A549 (cell line): Measurements from ENCODE around the gene KLKB1. TPM values are rescaled to one million over a fixed set of nuclear protein-coding genes. Genes with fewer than 3 reads are reported as not detected.

ENCODE experiments used
- ATAC-seq, 2 experiments: fragments of 200-7000 bp in 1 of 2; fragments of >200 bp in 1 of 2; cut with Nextera tagmentation in 1 of 2; cut with Tn5 transposase in 1 of 2; 3 replicates each; pipeline versions ENCODE4 v1.8.0 to v1.9.1; 2018 to 2020; ENCODE audit warnings: mild to moderate bottlenecking in 1 of 2, moderate library complexity in 1 of 2
- CTCF ChIA-PET: fragments of 300-600 bp; sonication (Branson Sonifier 250); formaldehyde crosslinking; extraction: SDS; loops from one replicate; lab custom pipeline; 2021; ENCODE audit warnings: antibody characterized with exemption, inconsistent platforms; lab: Yijun Ruan, JAX
- POLR2A ChIA-PET: fragments of 350-600 bp; formaldehyde crosslinking; extraction: SDS; loops from one replicate; lab custom pipeline; 2021; ENCODE audit warnings: antibody characterized with exemption, inconsistent platforms; lab: Yijun Ruan, JAX
- DNase-seq, 2 experiments: peaks; one replicate each; pipeline versions ENCODE4 v3.0.0 to v3.0.0-alpha.2; 2011 to 2016; ENCODE audit warnings: low read depth in 1 of 2, low spot score in 1 of 2
- FAIRE-seq: peaks from 2 replicates; lab custom pipeline; 2011; peaks lifted over from hg19 to GRCh38; lab: Jason Lieb, UNC
- H3K27ac ChIP-seq, 2 experiments: fragments of >200 bp; sonication (Bioruptor Twin); formaldehyde crosslinking; 3 replicates each; pipeline ENCODE4 v1.5.1; 2016 to 2017
- H3K4me1 ChIP-seq: fragments of >200 bp; sonication (Bioruptor Twin); formaldehyde crosslinking; 3 replicates; pipeline ENCODE4 v1.6.1; 2016
- H3K4me2 ChIP-seq: fragments of >200 bp; sonication (Bioruptor Twin); formaldehyde crosslinking; 3 replicates; pipeline ENCODE4 v1.6.1; 2016
- H3K4me3 ChIP-seq: fragments of >200 bp; sonication (Bioruptor Twin); formaldehyde crosslinking; 3 replicates; pipeline ENCODE4 v1.5.1; 2016
- H3K9me3 ChIP-seq: fragments of >200 bp; sonication (Bioruptor Twin); formaldehyde crosslinking; 3 replicates; pipeline ENCODE4 v1.6.1; 2016
- BHLHE40 ChIP-seq: IDR thresholded peaks from 2 replicates; pipeline ENCODE4 v1.6.1; 2012; ENCODE audit warnings: low read depth, low read length, inconsistent platforms
- CBX8 ChIP-seq: fragments of 200-600 bp; sonication (generic); IDR thresholded peaks from 2 replicates; pipeline ENCODE4 v1.6.1; 2016
- CEBPB ChIP-seq, 2 experiments: fragments of >200 bp in 1 of 2; sonication (Bioruptor Twin) in 1 of 2; formaldehyde crosslinking in 1 of 2; IDR thresholded peaks; 2 replicates each; pipeline ENCODE4 v1.6.1; 2012 to 2016
- FOSL2 ChIP-seq, 2 experiments: fragments of 450-650 bp in 1 of 2; fragments of >200 bp in 1 of 2; sonication (Bioruptor Twin) in 1 of 2; formaldehyde crosslinking; IDR thresholded peaks; 2 replicates each; pipeline versions ENCODE4 v1.5.0 to v1.6.1; 2016 to 2020; ENCODE audit warnings: mild to moderate bottlenecking in 1 of 2, moderate library complexity in 1 of 2
- FOXS1 ChIP-seq: fragments of 250-450 bp; sonication (Bioruptor Pico); IDR thresholded peaks from 2 replicates; pipeline ENCODE4 v1.5.0; 2020; ENCODE audit warnings: mild to moderate bottlenecking, moderate library complexity
- HDAC2 ChIP-seq: fragments of 200-600 bp; sonication (generic); IDR thresholded peaks from 2 replicates; pipeline ENCODE4 v1.6.1; 2016
- HOXB13 ChIP-seq: fragments of 250-450 bp; sonication (Bioruptor Pico); IDR thresholded peaks from 2 replicates; pipeline ENCODE4 v1.5.0; 2020; ENCODE audit warnings: low read depth, mild to moderate bottlenecking, moderate library complexity
- JUNB ChIP-seq: fragments of >200 bp; sonication (Bioruptor Twin); formaldehyde crosslinking; IDR thresholded peaks from 2 replicates; pipeline ENCODE4 v1.6.1; 2016
- KDM5A ChIP-seq: fragments of 200-600 bp; sonication (generic); IDR thresholded peaks from 2 replicates; pipeline ENCODE4 v1.6.1; 2016; ENCODE audit warnings: antibody characterized with exemption, mild to moderate bottlenecking
- MAFK ChIP-seq: fragments of 450-650 bp; IDR thresholded peaks from 2 replicates; pipeline ENCODE4 v1.6.1; 2014; ENCODE audit not compliant: partially characterized antibody
- MAZ ChIP-seq: fragments of 150-350 bp; IDR thresholded peaks from 2 replicates; pipeline ENCODE4 v1.6.1; 2014; ENCODE audit warnings: antibody characterized with exemption, low read depth, low read length, borderline replicate concordance
- PHF8 ChIP-seq: fragments of 200-600 bp; sonication (generic); IDR thresholded peaks from 2 replicates; pipeline ENCODE4 v1.6.1; 2016; ENCODE audit warnings: low read depth, mild to moderate bottlenecking, antibody characterized with exemption, moderate library complexity, borderline replicate concordance
- RCOR1 ChIP-seq: fragments of 150-350 bp; IDR thresholded peaks from 2 replicates; pipeline ENCODE4 v1.6.1; 2014; ENCODE audit warnings: antibody characterized with exemption, low read length, low read depth
- SREBF2 ChIP-seq: fragments of 450-650 bp; IDR thresholded peaks from 2 replicates; pipeline ENCODE4 v1.6.1; 2014; ENCODE audit warnings: mild to moderate bottlenecking, moderate library complexity
- ZC3H11A ChIP-seq: fragments of 450-650 bp; IDR thresholded peaks from 2 replicates; pipeline ENCODE4 v1.6.1; 2014; ENCODE audit warnings: antibody characterized with exemption, mild to moderate bottlenecking
- ZFP36 ChIP-seq: fragments of 450-650 bp; IDR thresholded peaks from 2 replicates; pipeline ENCODE4 v1.6.1; 2014; ENCODE audit warnings: borderline replicate concordance; ENCODE audit not compliant: partially characterized antibody
- WGBS: methylation state at CpG from one replicate; pipeline ENCODE4 v1.1.6; 2017; ENCODE audit errors: missing lambda C conversion rate; 5-methylcytosine and 5-hydroxymethylcytosine counted together
- polyA plus RNA-seq, 4 experiments: library from polyadenylated mRNA; depleted of rRNA in 3 of 4; stranded (reverse); fragments of >200 nt; fragmentation: RNase III in 1 of 4; extraction: RNeasy Plus Mini Kit Qiagen cat#74134 plus additional on column Dnase treatment in 1 of 4; gene quantifications; 2 replicates in 3 of 4; 3 replicates in 1 of 4; pipeline ENCODE4 v1.2.3, GENCODE V29; 2011 to 2017
- TF ChIP-seq, protein P1 (sequence below): fragments of >200 bp; sonication (Bioruptor Twin); formaldehyde crosslinking; IDR thresholded peaks from 2 replicates; pipeline ENCODE4 v1.6.1; 2016
- TF ChIP-seq, protein P2 (sequence below): fragments of 250-450 bp; sonication (Bioruptor Pico); IDR thresholded peaks from 2 replicates; pipeline ENCODE4 v1.5.0; 2021; ENCODE audit warnings: mild to moderate bottlenecking, moderate library complexity, borderline replicate concordance
- TF ChIP-seq, protein P3 (sequence below): fragments of >200 bp; sonication (Bioruptor Twin); formaldehyde crosslinking; IDR thresholded peaks from 3 replicates; pipeline ENCODE4 v1.6.1; 2016
- TF ChIP-seq, protein P4 (sequence below): fragments of 250-450 bp; sonication (Bioruptor Pico); IDR thresholded peaks from 2 replicates; pipeline ENCODE4 v1.5.0; 2020; ENCODE audit warnings: low read depth, mild to moderate bottlenecking, moderate library complexity

The KLKB1 gene
- polyA plus RNA-seq, 2 of the 4 experiments (the other 2 are of a cell fraction) = 0.08 TPM; not detected in 1

DNA sequence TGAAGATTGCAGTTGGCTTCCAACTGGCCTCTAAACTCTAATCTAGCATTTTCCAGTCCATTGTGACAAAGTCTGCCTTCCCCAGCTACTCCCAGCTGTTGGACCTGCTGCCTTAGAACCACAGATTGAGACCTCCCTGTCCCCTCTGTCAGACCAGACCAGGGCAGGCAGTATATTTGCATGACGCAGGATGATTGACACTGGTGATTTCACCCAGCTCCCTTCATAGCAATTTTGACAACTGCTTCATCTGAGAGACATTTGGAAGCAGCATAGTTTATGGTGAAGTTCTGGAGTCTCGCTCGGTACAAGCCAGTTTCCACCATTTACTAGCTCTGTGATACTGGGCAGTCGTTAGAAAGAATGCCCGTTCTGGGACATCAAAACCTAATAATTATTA is 33.5 kb upstream of the KLKB1 start:
- H3K9me3 ChIP-seq = no peaks in the 10 kb centered on the region
- DNase-seq (no peak), ATAC-seq (no peak), FAIRE-seq (no peak)
- CTCF ChIA-PET = no interaction called here
- H3K4me2 ChIP-seq = no peak overlapping the region
- POLR2A ChIA-PET = no interaction called here
- WGBS = 93% methylated on average over 5 of the region's 5 CpGs
- H3K4me1 ChIP-seq = peaks cover 4% of the 10 kb centered on the region; the same call in 1 of the 3 replicates
- H3K4me3 ChIP-seq = no peak overlapping the region
- TF ChIP-seq JUNB (no peak), CEBPB (IDR thresholded peaks at IDR 0.05) (no peak), FOXS1 (no peak), BHLHE40 (no peak), MAFK (no peak), ZFP36 (no peak), FOSL2 (IDR thresholded peaks at IDR 0.05) (no peak), FOSL2 (CRISPR knock-in tag; IDR thresholded peaks at IDR 0.05) (no peak), HOXB13 (CRISPR knock-in tag) (no peak), RCOR1 (no peak), SREBF2 (no peak)
- TF ChIP-seq, protein P1, sequence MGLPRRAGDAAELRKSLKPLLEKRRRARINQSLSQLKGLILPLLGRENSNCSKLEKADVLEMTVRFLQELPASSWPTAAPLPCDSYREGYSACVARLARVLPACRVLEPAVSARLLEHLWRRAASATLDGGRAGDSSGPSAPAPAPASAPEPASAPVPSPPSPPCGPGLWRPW = no peak
- TF ChIP-seq, protein P2, sequence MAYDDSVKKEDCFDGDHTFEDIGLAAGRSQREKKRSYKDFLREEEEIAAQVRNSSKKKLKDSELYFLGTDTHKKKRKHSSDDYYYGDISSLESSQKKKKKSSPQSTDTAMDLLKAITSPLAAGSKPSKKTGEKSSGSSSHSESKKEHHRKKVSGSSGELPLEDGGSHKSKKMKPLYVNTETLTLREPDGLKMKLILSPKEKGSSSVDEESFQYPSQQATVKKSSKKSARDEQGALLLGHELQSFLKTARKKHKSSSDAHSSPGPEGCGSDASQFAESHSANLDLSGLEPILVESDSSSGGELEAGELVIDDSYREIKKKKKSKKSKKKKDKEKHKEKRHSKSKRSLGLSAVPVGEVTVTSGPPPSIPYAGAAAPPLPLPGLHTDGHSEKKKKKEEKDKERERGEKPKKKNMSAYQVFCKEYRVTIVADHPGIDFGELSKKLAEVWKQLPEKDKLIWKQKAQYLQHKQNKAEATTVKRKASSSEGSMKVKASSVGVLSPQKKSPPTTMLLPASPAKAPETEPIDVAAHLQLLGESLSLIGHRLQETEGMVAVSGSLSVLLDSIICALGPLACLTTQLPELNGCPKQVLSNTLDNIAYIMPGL (CRISPR knock-in tag) = no peak
- no peak overlapping the region for H3K27ac ChIP-seq

DNA sequence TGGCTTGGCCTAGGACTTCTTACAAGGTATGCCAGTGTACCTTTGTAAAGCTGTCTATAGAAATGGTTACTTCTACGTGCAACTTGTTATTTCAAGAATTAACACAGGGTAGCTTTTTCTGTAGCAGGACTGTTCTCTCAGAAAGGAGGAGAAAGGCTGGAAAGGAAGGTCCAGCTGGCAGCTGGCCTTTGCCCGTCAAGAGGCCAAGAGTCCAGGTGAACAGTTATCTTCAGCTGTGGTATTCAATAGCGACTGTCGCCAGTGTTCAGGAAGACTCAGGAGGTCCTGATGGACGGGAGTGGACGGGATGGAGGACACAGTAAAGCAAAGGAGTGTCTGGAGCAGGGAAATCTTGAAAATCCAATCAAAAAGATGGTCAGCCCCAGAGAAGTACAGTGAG is 31.2 kb upstream of the KLKB1 start:
- Histone ChIP-seq H3K4me1 (no peaks in the 10 kb centered on the region), H3K27ac (no peak overlapping the region), H3K4me3 (no peak overlapping the region), H3K4me2 (no peak overlapping the region), H3K9me3 (no peaks in the 10 kb centered on the region)
- no peak for TF ChIP-seq ZC3H11A
- TF ChIP-seq, protein P2 (CRISPR knock-in tag) = no peak
- TF ChIP-seq SREBF2 = no peak
- TF ChIP-seq KDM5A = no peak
- TF ChIP-seq CBX8 = no peak
- no peak for TF ChIP-seq MAZ
- TF ChIP-seq PHF8 = no peak
- TF ChIP-seq HDAC2 = no peak
- TF ChIP-seq, protein P3, sequence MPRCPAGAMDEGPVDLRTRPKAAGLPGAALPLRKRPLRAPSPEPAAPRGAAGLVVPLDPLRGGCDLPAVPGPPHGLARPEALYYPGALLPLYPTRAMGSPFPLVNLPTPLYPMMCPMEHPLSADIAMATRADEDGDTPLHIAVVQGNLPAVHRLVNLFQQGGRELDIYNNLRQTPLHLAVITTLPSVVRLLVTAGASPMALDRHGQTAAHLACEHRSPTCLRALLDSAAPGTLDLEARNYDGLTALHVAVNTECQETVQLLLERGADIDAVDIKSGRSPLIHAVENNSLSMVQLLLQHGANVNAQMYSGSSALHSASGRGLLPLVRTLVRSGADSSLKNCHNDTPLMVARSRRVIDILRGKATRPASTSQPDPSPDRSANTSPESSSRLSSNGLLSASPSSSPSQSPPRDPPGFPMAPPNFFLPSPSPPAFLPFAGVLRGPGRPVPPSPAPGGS = no peak
- TF ChIP-seq, protein P4, sequence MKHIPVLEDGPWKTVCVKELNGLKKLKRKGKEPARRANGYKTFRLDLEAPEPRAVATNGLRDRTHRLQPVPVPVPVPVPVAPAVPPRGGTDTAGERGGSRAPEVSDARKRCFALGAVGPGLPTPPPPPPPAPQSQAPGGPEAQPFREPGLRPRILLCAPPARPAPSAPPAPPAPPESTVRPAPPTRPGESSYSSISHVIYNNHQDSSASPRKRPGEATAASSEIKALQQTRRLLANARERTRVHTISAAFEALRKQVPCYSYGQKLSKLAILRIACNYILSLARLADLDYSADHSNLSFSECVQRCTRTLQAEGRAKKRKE = no peak
- CTCF ChIA-PET = no interaction called here
- no peak for ATAC-seq
- no peak for FAIRE-seq
- WGBS = 75% methylated on average over 6 of the region's 6 CpGs
- DNase-seq = no peak
- POLR2A ChIA-PET = no interaction called here
